Measurements from ENCODE around the gene ANTXRL.
"Not testable (repeated sequence)": the region's sequence is repeated elsewhere in the genome, so short reads cannot be mapped to it uniquely, and the experiment has no call there.

Gene ANTXRL

DNA sequence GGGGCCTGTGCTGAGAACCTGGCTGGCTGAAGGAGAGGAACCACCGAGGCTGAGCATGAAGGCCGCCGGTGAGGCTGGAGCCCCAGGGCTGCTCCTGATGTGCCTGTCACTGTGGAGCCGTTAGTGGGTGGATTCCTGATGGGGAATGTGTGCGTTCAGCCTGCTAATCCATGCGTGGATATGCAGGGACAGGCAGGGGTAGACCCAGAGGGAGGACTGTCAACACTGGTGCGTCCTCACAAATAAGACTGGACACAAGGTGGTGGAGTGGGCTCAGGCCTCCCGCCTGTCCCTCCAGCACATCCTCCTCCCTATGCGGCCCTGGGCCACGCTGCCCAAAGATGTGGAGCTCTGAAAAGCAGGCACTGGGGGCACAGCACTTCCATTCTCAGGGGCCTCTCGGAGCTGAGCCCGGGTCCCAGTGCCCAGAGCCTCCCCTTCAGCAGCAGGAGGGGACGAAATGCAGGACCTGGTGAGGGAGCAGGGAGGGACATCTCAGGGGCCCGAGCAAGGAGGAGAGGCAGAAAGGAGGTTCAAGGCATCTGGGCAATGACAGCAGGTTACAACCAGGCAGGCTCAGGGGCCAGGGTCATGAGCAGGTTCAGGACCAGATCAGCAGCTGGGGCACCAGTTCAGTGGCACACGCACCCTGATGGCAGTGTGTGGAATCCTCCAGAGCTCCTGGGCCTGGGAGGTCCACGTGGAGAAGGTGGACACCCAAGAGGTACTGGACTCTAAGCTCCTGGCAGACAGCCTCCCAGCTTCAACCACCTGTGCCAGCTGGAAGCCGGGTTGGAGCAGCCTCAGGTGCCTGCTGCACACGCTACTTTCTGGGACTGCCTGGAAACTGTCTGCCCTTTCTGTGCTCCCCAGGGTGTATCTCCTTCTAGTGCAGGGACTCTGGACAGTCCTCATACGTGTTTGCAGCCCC, 33.5 kb upstream of the ANTXRL start:
- no peak for DNase-seq (ENCODE audit: low read depth, low spot score)

GRCh38 chr10:46254007-46254383, 32.8 kb upstream of the ANTXRL start:
- no peak overlapping the region for H3K4me3 ChIP-seq (ENCODE audit: low read length)
- no peak for DNase-seq (ENCODE audit: low read depth, low spot score)

More for the DNA sequence above, 33.5 kb upstream of the ANTXRL start:
- H3K4me3 ChIP-seq (ENCODE audit: low read length): no peak overlapping the region

- no peak overlapping the region for H3K4me3 ChIP-seq (ENCODE audit: low read length)
Observed at GRCh38 chr10:46254467-46254866, 32.3 kb upstream of the ANTXRL start.

DNA sequence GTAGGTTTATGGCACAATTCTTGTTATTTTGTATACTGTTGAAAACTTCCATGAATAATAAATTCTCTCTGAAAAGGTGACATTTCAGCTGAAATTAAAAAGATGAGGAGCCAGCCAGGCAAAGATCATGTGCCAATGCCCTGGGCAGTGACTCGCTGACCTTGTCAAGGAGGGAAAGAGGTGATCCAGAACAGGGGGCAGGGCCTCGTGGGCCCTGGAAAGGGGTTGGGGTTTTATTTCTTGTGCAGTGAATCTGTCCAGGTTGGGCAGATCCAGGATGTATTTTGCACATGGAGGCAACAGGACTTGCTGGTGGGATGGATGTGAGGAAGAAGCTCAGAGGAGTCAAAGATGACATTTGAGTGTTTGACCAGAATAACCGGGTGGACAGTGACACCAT, 31.6 kb upstream of the ANTXRL start:
- DNase-seq (ENCODE audit: low read depth, low spot score); H3K4me3 ChIP-seq (ENCODE audit: low read length): not testable (repeated sequence)

More at GRCh38 chr10:46254467-46254866, 32.3 kb upstream of the ANTXRL start:
- DNase-seq (ENCODE audit: low read depth, low spot score): no peak

DNA sequence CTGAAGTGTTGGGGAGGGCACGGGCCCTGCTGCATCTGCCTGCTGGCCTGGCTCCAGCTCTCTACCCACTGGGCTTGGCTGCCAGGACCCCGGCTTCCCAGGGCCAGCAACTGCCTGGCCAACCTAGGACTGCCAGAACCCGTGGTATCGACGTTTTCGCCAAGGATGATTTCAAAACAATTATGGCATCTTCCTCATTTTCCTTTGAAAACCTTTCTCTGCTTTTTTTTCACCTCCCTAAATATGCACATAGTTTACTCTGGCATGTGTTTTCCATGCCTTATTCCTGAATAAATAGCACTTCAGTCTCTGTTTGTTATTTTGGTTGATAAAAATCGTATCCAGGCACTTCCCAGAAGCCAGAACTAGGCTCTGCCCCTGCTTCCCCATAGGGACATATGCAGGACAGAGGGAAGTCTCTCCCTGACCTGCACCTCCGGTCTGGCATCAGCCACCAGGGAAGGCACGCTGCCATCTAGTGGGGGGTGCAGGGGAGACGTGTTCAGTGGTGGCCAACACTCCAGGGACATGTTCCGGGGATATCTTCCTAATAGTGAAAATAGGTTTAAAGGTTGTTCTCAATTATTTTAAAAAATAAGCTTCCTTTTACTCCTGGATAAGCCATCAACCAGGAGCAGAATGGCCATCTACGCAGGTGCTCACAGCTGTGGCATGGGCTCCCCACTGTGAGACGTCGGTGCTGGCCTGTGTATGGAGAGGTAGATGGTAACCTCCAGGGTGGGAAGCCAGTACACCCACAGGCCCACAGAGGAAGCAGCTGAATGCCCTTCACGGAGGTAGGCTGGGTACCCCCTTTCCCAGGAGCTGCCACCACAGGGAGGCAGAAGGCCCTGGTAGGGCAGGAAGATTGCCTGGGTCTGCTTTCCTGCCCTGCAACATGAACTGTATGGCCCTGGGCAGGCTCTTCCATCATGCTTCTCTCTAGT, 30.7 kb upstream of the ANTXRL start:
- H3K4me3 ChIP-seq (ENCODE audit: low read length): no peak overlapping the region
- no peak for DNase-seq (ENCODE audit: low read depth, low spot score)

GRCh38 chr10:46257099-46257498, 29.7 kb upstream of the ANTXRL start:
- no peak overlapping the region for H3K4me3 ChIP-seq (ENCODE audit: low read length)
- no peak for DNase-seq (ENCODE audit: low read depth, low spot score)

GRCh38 chr10:46262906-46263560, 23.8 kb upstream of the ANTXRL start:
- H3K4me3 ChIP-seq (ENCODE audit: low read length); DNase-seq (ENCODE audit: low read depth, low spot score): not testable (repeated sequence)

- DNase-seq (ENCODE audit: low read depth, low spot score): no peak
- H3K4me3 ChIP-seq (ENCODE audit: low read length): no peak overlapping the region
Observed at GRCh38 chr10:46263831-46264268, 22.9 kb upstream of the ANTXRL start.

GRCh38 chr10:46264336-46264735, 22.5 kb upstream of the ANTXRL start:
- DNase-seq (ENCODE audit: low read depth, low spot score): no peak
- H3K4me3 ChIP-seq (ENCODE audit: low read length): no peak overlapping the region

DNA sequence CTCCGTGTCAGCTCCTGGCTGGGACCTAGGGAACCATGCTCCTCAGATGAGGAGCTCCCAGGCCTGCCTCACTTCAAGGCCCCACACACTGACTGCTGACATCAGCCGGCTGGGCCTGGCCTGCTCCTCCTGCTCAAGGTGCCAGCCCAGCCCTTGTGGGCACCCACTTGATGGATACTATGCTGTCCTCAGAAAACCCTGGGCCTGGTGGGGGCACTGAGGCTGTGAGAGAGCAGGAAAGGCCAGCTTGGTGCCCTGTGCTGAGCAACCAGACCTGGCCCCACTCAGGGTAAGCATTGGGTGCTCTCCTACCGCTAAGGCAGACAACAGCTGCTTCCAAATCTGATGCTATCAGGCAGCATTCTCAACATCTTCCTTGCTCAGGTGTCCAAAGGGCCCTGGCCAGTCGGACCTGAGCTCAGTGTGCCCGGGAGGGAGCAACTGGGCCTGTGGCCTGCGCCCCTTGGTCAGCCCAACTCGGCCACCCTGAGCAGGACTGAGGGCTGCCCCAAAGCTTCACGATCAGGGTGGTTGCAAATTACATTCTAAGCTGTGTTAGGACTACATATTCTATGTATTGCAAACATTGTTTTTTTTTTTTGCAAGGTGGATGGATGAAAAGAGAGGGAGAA, 21.9 kb upstream of the ANTXRL start:
- H3K4me3 ChIP-seq (ENCODE audit: low read length): no peak overlapping the region
- DNase-seq (ENCODE audit: low read depth, low spot score): no peak

- DNase-seq (ENCODE audit: low read depth, low spot score); H3K4me3 ChIP-seq (ENCODE audit: low read length): not testable (repeated sequence)
Observed at GRCh38 chr10:46265566-46266305, 21.1 kb upstream of the ANTXRL start.

DNA sequence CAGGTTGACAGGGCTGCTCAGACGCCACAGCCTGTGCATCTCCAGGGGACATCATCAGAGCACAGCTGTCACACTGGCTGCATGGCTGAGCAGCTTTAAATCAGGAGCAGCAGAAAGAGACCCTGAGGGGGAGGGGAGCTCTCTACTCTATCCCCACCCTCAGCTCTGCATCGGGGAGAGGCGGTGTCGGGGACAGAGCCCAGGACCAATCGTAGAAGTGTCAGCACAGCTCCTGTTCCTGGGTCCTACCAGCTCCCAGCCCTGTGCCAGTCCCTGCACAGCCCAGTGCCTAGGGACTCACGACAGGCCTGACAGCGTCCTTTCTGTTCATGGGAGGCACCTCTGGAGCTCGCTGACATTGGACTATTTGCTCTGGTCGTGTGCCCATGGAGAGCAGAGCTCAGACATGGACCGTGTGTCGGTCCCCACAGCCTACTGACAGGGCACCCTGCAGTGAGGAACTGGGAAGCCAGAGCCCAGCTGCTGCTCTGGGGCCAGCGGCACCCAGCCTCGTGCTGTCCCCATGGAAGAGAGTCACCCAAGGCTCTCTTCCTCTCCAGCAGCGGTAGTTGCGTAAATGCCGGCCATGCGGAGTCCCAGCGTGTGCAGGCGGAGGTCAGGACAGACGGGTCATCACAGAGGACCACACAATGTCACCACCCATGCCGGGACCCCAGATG, 20.4 kb upstream of the ANTXRL start:
- H3K4me3 ChIP-seq (ENCODE audit: low read length): no peak overlapping the region
- DNase-seq (ENCODE audit: low read depth, low spot score): no peak

GRCh38 chr10:46267132-46267985, 19.4 kb upstream of the ANTXRL start:
- peak overlapping the region; percentile 72 for H3K4me3 ChIP-seq (ENCODE audit: low read length)
- DNase-seq (ENCODE audit: low read depth, low spot score): no peak

GRCh38 chr10:46268076-46268881, 18.5 kb upstream of the ANTXRL start:
- H3K4me3 ChIP-seq (ENCODE audit: low read length): peak overlapping the region; percentile 72
- DNase-seq (ENCODE audit: low read depth, low spot score): peak; percentile 73

- DNase-seq (ENCODE audit: low read depth, low spot score): peak; percentile 91
- peak overlapping the region; percentile 72 for H3K4me3 ChIP-seq (ENCODE audit: low read length)
Observed at GRCh38 chr10:46269554-46270053, 17.2 kb upstream of the ANTXRL start.

Data from Jurkat, Clone E6-1 (cell line).